AG04449 (cell line): ENCODE results near the gene RGS6.

ENCODE experiments used
- CTCF ChIA-PET: fragments of 350-600 bp; formaldehyde crosslinking; extraction: SDS; loops from one replicate; lab custom pipeline; 2021; ENCODE audit warnings: antibody characterized with exemption; lab: Yijun Ruan, JAX
- POLR2A ChIA-PET: fragments of 400-600, 350-600 bp; formaldehyde crosslinking; extraction: SDS; loops from one replicate; lab custom pipeline; 2020; ENCODE audit warnings: antibody characterized with exemption, inconsistent platforms; lab: Yijun Ruan, JAX
- DNase-seq: peaks from one replicate; pipeline ENCODE4 v3.0.0-alpha.2; 2010; ENCODE audit warnings: low read depth, low spot score
- H3K4me3 ChIP-seq: 2 replicates; pipeline ENCODE4 v1.5.1; 2011; ENCODE audit warnings: low read depth, mild to moderate bottlenecking, control low read depth, low read length
- TF ChIP-seq, protein P1 (sequence below): IDR thresholded peaks from one replicate; pipeline ENCODE4 v1.5.1; 2011; ENCODE audit warnings: mild to moderate bottlenecking, moderate library complexity, low read length, control low read depth, inconsistent platforms; ENCODE audit not compliant: insufficient read depth; ENCODE audit errors: missing control alignments

RGS6 gene

DNA sequence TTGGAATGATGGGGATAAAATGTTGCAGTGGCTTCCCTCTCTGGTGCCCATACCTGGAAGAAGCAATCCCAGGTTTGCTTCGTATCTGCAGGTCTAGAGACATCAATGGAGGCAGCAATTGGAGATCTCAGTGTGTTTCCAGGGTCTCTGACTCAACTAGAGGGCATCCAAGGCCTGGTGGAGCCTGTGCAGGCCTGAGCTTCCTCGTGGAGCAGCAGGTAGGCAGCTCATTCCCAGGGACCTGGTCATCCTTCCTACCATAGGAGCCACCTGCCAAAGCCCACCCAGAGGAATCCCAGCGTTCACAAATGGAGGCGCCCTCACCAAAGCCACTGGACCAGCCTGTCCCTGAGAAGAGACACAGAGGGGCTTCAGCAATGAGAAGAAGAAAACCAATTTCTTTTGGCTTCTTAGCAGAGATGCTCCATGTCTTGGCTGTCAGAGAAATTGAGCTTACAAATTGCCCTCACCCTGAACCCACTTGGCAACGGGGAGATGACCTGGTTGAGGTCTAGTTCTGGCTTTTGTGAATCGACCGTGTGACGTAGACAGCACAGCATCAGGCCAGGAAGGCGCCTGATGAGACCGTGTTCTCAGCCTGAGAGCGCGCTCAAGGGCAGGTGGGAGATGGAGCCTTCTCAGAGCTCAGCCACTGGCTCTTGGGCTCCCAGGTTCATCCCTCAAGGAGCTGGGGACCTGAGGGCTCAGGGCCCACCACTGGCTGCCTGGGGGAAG, 678.0 kb downstream of the RGS6 start:
- TF ChIP-seq, protein P1, sequence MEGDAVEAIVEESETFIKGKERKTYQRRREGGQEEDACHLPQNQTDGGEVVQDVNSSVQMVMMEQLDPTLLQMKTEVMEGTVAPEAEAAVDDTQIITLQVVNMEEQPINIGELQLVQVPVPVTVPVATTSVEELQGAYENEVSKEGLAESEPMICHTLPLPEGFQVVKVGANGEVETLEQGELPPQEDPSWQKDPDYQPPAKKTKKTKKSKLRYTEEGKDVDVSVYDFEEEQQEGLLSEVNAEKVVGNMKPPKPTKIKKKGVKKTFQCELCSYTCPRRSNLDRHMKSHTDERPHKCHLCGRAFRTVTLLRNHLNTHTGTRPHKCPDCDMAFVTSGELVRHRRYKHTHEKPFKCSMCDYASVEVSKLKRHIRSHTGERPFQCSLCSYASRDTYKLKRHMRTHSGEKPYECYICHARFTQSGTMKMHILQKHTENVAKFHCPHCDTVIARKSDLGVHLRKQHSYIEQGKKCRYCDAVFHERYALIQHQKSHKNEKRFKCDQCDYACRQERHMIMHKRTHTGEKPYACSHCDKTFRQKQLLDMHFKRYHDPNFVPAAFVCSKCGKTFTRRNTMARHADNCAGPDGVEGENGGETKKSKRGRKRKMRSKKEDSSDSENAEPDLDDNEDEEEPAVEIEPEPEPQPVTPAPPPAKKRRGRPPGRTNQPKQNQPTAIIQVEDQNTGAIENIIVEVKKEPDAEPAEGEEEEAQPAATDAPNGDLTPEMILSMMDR, result no peak
- DNase-seq, result no peak
- no peak overlapping the region for H3K4me3 ChIP-seq
- ChIA-PET CTCF (interaction anchor here (1.4 kb wide), 1 partner anchor 26 kb away, joined by 3 read pairs; no protein-coding TSS in a partner anchor), POLR2A (no interaction called here)

DNA sequence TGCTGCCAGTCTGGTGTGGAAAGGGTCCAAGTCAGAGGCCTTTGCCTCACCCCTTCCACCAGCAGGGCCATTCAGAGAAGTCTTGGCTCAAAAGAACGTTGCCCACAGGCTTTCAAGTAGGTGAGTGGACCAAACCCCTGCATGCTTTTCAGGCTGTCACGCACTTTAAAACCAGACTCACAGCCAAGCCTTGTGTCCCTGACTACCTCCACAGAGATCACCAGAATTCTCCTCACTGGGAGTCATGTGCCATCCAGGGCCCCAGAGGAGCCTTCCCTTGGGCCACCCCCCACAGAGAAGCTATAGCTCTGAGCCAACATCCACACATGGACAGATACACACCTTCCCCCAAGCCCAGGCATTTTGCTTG, 678.6 kb downstream of the RGS6 start:
- H3K4me3 ChIP-seq, result no peak overlapping the region
- DNase-seq, result no peak
- ChIA-PET POLR2A (no interaction called here), CTCF (interaction anchor here (1.4 kb wide), 1 partner anchor 25 kb away, joined by 3 read pairs; no protein-coding TSS in a partner anchor)
- TF ChIP-seq, protein P1, result no peak

DNA sequence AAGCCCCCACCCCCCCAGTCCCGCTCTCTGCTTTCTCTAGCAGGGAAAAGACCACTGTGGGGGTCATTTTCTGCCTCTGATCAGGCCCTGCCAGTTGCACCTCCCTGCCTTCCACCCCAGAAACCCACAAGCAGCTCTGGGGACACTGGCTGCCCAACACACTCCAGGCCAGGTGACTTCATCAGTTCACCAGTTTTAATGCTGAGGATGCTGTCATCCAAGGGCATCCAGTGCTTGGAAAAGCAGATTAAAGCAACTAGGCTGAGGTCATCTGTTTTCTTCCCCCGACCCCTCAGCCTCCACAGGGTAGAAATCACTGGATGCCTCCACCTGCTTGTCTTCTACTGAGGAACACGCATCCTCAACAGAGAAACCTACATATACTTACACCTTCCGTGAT, 679.3 kb downstream of the RGS6 start:
- DNase-seq, result no peak
- TF ChIP-seq, protein P1, result no peak
- CTCF ChIA-PET, result no interaction called here
- no peak overlapping the region for H3K4me3 ChIP-seq
- POLR2A ChIA-PET, result no interaction called here

DNA sequence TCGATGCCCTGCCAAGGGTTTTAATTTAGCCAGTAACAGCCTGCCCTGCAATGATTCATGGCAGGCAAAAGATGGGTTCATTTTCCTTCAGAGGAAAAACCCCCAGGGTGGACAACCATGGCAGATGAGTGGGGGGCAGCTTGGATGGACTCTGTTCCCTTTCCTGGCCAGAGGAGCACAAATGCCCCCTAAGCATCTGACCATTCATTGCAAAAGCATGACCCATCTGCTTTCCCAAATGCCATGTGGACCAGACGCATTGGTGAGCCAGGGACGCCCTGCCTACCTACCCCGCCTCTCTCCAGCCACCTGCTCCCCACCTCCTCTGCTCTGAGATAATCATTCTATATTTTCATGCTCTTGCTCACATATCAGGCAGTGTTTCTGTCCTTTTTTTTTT, 679.8 kb downstream of the RGS6 start:
- ChIA-PET CTCF (interaction anchor here (0.8 kb wide), 1 partner anchor 95 kb away, joined by 3 read pairs; no protein-coding TSS in a partner anchor), POLR2A (no interaction called here)
- H3K4me3 ChIP-seq, result no peak overlapping the region
- no peak for DNase-seq
- TF ChIP-seq, protein P1, result no peak

DNA sequence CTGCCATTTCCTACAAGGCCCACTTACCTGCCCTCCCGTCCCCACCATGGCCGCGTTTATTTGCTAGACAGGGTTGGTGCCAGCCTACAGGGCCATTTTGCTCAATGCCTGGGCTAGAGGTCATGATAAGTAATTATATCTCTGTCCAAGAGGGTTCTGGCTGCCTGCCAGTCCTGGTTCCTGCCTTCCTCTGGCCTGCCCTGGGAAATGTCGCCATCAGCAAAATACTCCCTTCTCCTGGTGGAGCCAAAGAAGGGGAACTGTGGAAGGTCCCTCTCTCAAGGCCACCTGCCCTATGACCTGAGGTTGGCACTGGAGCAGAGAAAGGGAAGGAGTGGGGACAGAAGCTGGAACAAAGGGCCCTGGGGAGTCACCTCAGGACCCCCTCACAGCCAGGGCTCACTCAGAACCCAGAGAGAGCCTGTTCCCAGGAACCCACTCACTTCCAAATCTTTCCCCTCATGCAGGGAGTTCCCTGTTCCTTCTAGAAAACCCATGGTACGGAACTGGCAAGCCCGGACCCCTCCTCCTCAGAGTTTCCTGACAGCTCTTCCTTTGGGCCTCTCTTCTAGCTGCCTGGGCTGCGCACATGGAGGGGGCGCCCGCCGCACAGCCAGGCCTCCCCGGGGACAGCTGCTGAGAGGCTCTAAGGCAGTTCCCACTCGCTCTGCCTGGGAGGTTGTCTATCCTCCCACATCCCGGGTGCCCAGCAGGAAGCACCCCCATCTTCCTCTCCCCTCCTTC, 681.2 kb downstream of the RGS6 start:
- no peak for DNase-seq
- ChIA-PET POLR2A (no interaction called here), CTCF (no interaction called here)
- H3K4me3 ChIP-seq, result no peak overlapping the region
- TF ChIP-seq, protein P1, result no peak

DNA sequence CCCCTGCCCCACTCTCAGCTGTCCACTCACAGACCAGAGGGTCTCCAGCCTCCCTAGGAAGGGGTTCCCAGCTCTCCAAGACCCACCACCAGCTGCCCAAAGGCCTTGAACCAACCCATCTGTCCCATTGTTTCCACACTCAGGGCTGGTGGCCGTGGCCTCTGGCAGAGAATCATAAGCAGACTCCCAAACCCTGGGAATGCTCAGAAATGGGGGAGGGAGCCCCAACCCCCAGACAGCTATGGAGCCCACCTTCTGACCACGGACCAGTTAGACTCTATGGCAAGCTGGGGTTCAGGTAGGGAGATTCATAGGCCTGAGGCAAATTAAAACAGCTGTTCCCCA, 681.7 kb downstream of the RGS6 start:
- no peak for DNase-seq
- TF ChIP-seq, protein P1, result no peak
- ChIA-PET CTCF (interaction anchor here (1.8 kb wide), 1 partner anchor 10 kb away, joined by 4 read pairs; no protein-coding TSS in a partner anchor), POLR2A (no interaction called here)
- no peak overlapping the region for H3K4me3 ChIP-seq
